Activated naive CD8-positive, alpha-beta T cell treated with anti-CD3 and anti-CD28 coated beads for 36 hours (primary cell): Measurements from ENCODE around the gene USP37. TPM values are rescaled to one million over a fixed set of nuclear protein-coding genes. Genes with fewer than 3 reads are reported as not detected.

ENCODE experiments used
- DNase-seq: peaks from one replicate; pipeline ENCODE4 v3.0.0; 2021
- H3K27ac Mint-ChIP-seq: one replicate; pipeline ENCODE4 v1.8.0; 2022; ENCODE audit warnings: mild to moderate bottlenecking, moderate library complexity, mixed read lengths
- H3K27me3 Mint-ChIP-seq: one replicate; pipeline ENCODE4 v1.8.0; 2022; ENCODE audit warnings: mild to moderate bottlenecking, mixed read lengths
- H3K36me3 Mint-ChIP-seq: one replicate; pipeline ENCODE4 v1.8.0; 2021; ENCODE audit warnings: mild to moderate bottlenecking, mixed read lengths
- H3K4me1 Mint-ChIP-seq: one replicate; pipeline ENCODE4 v1.8.0; 2021; ENCODE audit warnings: mixed read lengths
- H3K4me3 Mint-ChIP-seq: one replicate; pipeline ENCODE4 v1.8.0; 2022; ENCODE audit warnings: mild to moderate bottlenecking, moderate library complexity, mixed read lengths
- H3K9me3 Mint-ChIP-seq: one replicate; pipeline ENCODE4 v1.8.0; 2022; ENCODE audit warnings: mixed read lengths
- total RNA-seq, 2 experiments: library from RNA; stranded (reverse); gene quantifications; one replicate each; pipeline ENCODE4 v1.2.3, GENCODE V29; 2021

The USP37 gene, protein sequence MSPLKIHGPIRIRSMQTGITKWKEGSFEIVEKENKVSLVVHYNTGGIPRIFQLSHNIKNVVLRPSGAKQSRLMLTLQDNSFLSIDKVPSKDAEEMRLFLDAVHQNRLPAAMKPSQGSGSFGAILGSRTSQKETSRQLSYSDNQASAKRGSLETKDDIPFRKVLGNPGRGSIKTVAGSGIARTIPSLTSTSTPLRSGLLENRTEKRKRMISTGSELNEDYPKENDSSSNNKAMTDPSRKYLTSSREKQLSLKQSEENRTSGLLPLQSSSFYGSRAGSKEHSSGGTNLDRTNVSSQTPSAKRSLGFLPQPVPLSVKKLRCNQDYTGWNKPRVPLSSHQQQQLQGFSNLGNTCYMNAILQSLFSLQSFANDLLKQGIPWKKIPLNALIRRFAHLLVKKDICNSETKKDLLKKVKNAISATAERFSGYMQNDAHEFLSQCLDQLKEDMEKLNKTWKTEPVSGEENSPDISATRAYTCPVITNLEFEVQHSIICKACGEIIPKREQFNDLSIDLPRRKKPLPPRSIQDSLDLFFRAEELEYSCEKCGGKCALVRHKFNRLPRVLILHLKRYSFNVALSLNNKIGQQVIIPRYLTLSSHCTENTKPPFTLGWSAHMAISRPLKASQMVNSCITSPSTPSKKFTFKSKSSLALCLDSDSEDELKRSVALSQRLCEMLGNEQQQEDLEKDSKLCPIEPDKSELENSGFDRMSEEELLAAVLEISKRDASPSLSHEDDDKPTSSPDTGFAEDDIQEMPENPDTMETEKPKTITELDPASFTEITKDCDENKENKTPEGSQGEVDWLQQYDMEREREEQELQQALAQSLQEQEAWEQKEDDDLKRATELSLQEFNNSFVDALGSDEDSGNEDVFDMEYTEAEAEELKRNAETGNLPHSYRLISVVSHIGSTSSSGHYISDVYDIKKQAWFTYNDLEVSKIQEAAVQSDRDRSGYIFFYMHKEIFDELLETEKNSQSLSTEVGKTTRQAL
- total RNA-seq, result 10 to 100 TPM; 29.7 to 31.2 TPM

DNA sequence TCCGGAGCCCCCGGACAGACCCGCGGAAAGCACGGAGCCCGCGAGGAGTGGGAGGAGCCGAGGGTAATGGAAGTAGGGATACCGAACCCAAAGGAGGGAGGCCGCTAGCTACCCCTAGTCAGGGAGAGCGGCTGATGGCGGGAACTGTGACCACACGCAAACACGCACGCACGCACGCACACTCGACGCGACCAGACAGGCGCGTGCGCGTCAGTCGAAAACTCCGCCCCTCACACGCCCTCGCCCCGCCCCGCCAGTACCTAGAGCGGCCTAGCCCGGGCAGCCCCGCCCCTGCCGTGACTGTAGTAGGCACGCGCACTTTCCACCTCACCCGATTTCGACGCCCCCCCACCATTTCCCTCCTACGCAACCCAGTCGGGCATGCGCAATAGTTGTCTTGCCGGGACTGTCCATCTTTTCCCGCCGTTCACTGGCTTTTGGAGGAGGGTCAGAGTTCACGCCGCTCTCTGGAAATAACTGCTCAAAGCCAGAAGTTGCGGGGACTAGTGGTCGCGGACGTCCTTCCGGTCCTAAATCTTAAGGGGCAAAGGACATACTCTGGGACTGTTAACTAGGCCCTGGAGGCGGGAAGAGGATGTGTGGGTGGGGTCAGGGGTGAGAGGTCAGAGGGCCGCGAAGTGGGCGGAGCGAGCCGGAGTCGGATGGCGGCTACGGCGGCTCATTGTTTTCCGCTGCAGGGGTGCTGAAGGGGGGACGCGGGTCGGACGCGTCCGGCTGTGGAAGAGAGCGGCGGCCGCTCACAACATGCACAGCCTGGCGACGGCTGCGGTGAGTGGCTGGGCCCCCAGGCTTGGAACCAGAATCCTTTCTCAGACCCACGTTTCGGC lies at the start of gene USP37, which contains the start of gene CNOT9:
Gene USP37, minus strand, starts transcription at position 162 of the 848 bp plus-strand sequence. CDS start 9,698 bp downstream, outside the sequence.
Gene CNOT9, plus strand, starts transcription at position 650 of the 848 bp plus-strand sequence. Its CDS starts 116 bp downstream, at position 766.
- Mint-ChIP-seq H3K27me3 (no peaks in the 10 kb centered on the region), H3K4me1 (peaks cover 44% of the 10 kb centered on the region), H3K27ac (peak within 1 kb of the TSS; percentile 100), H3K4me3 (peak within 1 kb of the TSS; percentile 95), H3K9me3 (no peaks in the 10 kb centered on the region), H3K36me3 (peaks cover 56% of the 10 kb centered on the region)
- peak; percentile 100 for DNase-seq

- Mint-ChIP-seq H3K4me1 (no peaks in the 10 kb centered on the region), H3K9me3 (no peaks in the 10 kb centered on the region), H3K27ac (no peak overlapping the region), H3K36me3 (no peaks in the 10 kb centered on the region), H3K4me3 (no peak overlapping the region), H3K27me3 (peaks cover 4% of the 10 kb centered on the region)
- DNase-seq, result no peak
Observed at GRCh38 chr2:218615868-218616315, 47.7 kb upstream of the USP37 start.

DNA sequence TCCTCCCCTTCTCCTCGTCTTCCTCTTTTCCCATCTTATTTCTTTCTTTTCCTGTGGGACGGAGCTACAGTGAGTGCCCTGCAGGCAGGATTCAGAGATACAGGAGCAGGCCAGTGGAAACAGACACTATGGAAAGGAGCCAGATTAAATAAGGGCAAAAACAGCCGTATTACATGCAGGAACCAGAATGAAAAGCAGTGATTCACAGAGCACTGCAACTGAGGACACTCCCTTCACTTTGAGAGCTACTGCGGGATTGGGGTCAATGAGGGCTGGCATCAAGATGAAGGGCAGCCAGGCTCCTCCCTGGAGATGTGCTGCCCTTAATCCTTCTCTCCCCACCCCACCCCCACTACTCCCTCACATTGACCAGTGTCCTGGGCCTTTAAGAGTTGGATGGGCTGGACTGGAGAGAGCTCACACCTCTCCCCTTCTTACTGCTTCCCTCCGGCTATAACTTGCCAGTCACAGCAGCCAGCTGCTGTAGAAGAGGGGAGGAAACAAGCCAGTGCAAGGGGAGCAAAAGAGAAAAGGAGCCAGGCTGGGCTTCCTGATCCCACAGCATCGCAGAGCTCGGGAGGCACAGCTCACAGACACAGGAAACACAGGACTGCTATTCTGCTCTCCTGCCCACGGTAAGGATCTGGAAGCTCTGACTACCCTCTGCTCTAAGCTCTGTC lies 39.4 kb upstream of the USP37 start, which contains the start of gene PLCD4:
Gene PLCD4, plus strand, starts transcription at position 464 of the 680 bp plus-strand sequence. CDS start 7,841 bp downstream, outside the sequence.
- Mint-ChIP-seq H3K4me1 (no peaks in the 10 kb centered on the region), H3K36me3 (no peaks in the 10 kb centered on the region), H3K27ac (no peak within 1 kb of the TSS), H3K4me3 (no peak within 1 kb of the TSS), H3K27me3 (peaks cover 4% of the 10 kb centered on the region), H3K9me3 (no peaks in the 10 kb centered on the region)
- no peak for DNase-seq

DNA sequence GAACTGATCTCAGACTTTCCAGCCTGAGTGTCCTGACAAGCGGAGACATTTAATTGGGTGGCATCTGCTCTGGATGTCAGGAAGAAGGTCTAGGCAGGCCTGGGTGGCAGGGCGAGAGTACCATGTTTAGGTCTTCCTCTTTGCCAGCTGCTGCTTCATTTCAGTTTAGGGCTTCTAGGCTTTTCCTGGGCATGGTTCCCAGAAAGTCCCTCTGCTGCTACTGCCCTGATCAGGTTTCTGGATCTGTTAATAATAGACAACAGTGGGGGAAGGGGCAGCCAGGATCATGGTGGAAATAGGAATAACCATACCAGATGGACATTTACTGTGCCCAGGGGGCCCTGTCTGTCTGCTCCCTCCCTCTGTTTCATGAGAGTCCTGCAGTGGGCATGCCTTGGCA lies 37.3 kb upstream of the USP37 start:
- no peaks in the 10 kb centered on the region for H3K27me3 Mint-ChIP-seq
- no peaks in the 10 kb centered on the region for H3K9me3 Mint-ChIP-seq
- H3K36me3 Mint-ChIP-seq, result no peaks in the 10 kb centered on the region
- H3K27ac Mint-ChIP-seq, result no peak overlapping the region
- no peak overlapping the region for H3K4me3 Mint-ChIP-seq
- no peaks in the 10 kb centered on the region for H3K4me1 Mint-ChIP-seq
- DNase-seq, result no peak

GRCh38 chr2:218585541-218585940 lies 17.4 kb upstream of the USP37 start:
- no peaks in the 10 kb centered on the region for H3K27me3 Mint-ChIP-seq
- peaks cover 31% of the 10 kb centered on the region for H3K36me3 Mint-ChIP-seq
- H3K4me1 Mint-ChIP-seq, result peaks cover 16% of the 10 kb centered on the region
- DNase-seq, result no peak
- no peak overlapping the region for H3K27ac Mint-ChIP-seq
- no peaks in the 10 kb centered on the region for H3K9me3 Mint-ChIP-seq
- no peak overlapping the region for H3K4me3 Mint-ChIP-seq

DNA sequence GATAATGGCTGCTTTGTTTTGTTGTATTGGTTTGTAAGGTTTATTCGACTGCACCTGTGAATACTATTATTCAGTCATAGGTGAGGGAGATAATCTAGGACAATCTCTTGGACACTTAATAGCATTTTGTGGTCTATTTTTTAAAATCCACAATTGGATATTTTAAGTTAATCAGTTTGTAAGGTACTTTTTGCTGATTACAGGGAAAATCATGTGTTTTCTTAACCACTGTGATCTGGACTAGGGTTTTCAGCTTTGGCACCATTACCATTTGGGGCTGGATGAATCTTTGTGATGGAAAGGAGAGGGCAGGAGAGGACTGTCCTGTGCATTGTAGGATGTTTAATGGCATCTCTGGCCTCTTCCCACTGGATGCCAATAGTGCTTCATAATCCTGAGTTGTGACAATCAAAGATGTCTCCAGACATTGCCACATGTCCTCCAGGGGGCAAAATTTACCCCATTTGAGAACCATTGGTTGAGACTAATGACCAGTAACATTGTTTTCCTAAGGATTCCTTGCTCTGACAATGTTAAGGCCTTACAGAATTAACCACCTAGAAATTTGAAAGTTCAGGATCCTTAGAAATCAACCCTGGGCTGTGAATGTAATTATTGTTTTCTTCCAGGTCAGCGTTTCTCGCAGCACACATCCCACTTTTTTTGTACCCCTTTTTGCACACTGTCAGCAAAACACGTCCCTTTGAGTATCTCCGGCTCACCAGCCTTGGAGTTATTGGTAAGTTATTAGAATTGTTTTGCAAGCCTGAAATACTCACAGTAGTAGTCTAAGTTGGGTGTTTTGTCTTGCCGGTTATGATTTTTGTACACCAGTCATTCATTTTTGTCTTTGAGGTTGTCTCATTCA lies 16.1 kb upstream of the USP37 start:
- H3K27ac Mint-ChIP-seq, result no peak overlapping the region
- no peak for DNase-seq
- H3K4me3 Mint-ChIP-seq, result no peak overlapping the region
- H3K27me3 Mint-ChIP-seq, result no peaks in the 10 kb centered on the region
- H3K9me3 Mint-ChIP-seq, result no peaks in the 10 kb centered on the region
- peaks cover 19% of the 10 kb centered on the region for H3K4me1 Mint-ChIP-seq
- H3K36me3 Mint-ChIP-seq, result peaks cover 32% of the 10 kb centered on the region

DNA sequence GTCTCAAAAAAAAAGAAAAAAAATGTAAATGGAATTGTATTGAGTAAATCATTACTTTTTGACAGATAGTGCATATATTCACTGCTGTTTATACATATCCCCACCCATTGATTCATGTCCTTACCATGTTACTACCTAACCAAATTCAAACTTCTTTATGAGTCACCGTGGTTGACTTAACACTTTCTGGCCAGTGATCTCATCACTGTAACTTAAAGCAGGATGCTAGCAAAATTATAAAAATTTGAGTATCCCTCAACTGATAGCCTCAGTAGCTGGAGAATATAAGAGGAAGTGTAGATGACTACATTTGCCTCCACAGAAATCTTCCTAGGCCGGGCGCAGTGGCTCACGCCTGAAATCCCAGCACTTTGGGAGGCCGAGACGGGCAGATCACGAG lies 13.9 kb upstream of the USP37 start:
- H3K27me3 Mint-ChIP-seq, result no peaks in the 10 kb centered on the region
- H3K36me3 Mint-ChIP-seq, result peaks cover 32% of the 10 kb centered on the region
- peaks cover 31% of the 10 kb centered on the region for H3K4me1 Mint-ChIP-seq
- H3K27ac Mint-ChIP-seq, result peak overlapping the region; percentile 81
- no peaks in the 10 kb centered on the region for H3K9me3 Mint-ChIP-seq
- H3K4me3 Mint-ChIP-seq, result no peak overlapping the region
- no peak for DNase-seq

DNA sequence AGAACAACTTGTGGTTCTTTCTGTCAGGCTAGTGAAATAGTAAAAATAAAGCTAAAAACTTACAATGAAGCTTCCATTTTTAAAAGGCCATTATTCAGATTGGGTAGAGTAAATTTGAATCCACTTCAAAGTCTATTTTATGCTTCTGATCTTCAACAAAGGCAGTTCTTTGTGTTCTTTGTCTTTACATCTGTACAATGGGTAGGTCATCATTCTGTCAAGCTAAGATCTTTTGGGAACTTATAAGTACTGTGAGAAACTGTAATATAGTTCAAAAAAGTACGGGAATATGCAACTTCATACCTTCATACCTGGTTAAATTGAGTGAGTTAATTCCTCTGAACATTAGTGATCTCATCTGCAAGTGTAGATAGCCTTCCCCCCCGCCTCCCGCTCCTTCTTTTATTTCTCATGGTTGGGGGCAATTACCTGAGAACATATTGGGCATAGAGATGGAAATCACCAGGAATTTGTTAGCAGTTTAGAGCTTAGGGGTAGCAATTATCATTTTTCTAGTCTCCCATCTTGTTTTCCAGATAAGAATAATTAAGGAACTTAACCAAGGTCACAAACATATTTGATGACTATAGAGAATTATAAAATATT lies 10.2 kb upstream of the USP37 start:
- Mint-ChIP-seq H3K4me1 (peaks cover 44% of the 10 kb centered on the region), H3K27ac (no peak overlapping the region), H3K9me3 (no peaks in the 10 kb centered on the region), H3K4me3 (no peak overlapping the region), H3K27me3 (no peaks in the 10 kb centered on the region), H3K36me3 (peaks cover 22% of the 10 kb centered on the region)
- DNase-seq, result no peak

DNA sequence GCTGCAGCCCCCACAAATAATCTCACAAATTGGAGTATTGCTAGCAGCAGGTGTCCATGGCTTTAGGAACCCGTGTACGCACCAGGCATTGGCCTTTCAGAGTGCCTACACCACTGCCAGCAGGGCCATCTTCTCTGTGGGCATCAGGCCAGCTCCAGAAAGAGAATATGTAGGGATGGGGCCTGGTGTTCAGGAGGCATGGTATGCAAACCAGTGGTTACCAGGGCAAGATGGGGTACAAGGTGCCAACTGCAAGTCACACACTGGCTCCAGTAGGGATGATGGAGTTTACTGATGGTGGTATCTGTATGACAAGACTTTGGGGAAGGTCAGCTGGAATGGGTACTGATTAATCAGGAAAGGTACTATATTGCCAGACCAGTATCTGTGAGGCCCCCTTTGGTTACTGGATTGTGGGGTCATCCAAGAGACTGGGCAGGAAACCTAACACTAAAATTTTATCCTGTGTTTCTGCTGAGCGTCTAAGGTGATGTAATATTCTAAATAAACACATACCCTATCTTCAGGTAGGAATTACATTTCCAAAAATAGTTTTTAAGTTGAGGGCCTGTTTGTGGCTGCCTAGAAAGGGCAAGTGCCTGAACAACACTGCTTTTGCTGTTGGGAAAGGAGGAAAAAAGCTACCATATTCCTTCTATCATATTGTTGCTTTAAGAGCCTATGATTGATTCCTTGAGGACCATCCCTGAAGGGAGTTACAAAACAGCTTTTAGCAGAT lies 9.5 kb upstream of the USP37 start:
- Mint-ChIP-seq H3K4me3 (no peak overlapping the region), H3K27ac (no peak overlapping the region), H3K27me3 (no peaks in the 10 kb centered on the region), H3K9me3 (no peaks in the 10 kb centered on the region), H3K36me3 (peaks cover 21% of the 10 kb centered on the region), H3K4me1 (peaks cover 46% of the 10 kb centered on the region)
- DNase-seq, result no peak

DNA sequence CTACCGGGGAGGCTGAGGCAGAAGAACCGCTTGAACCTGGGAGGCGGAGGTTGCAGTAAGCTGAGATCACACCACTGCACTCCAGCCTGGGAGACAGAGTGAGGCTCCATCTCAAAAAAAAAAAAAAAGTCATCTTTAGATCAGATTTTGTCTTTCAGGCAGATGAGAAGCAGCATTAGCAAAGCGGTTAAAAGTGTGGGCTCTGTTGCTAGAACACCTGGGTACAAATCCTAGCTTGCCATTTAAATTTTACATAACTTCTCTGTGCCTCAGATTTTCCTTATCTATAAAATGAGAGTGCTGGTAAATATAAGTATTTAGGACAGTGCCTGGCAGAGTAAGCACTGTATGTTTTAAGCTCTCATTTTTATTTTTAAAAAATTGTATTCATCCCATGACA lies 8.7 kb upstream of the USP37 start:
- Mint-ChIP-seq H3K4me3 (no peak overlapping the region), H3K4me1 (peaks cover 46% of the 10 kb centered on the region), H3K9me3 (no peaks in the 10 kb centered on the region), H3K36me3 (peaks cover 18% of the 10 kb centered on the region), H3K27ac (no peak overlapping the region), H3K27me3 (no peaks in the 10 kb centered on the region)
- DNase-seq, result no peak

DNA sequence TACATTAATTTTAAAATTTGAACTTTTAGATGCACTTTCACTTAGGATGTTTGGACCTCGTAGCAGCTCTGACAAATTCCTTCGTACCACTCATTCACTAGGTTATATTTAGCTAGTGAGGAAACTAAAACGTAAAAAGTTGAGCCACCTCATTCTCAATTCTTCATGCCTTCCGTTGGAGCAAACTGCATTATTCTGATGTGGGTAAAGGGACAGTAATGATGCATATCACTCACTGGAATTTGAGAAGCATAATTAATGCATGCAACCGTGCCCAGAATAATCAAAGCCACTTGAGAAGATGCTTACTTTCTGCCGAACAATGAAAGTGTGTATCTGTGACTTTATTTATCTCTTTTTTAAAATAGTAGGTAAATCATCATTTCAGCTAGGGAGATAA lies 2.7 kb upstream of the USP37 start:
- peaks cover 50% of the 10 kb centered on the region for H3K4me1 Mint-ChIP-seq
- H3K27ac Mint-ChIP-seq, result peak overlapping the region; percentile 100
- H3K4me3 Mint-ChIP-seq, result peak overlapping the region; percentile 95
- H3K9me3 Mint-ChIP-seq, result no peaks in the 10 kb centered on the region
- no peaks in the 10 kb centered on the region for H3K27me3 Mint-ChIP-seq
- H3K36me3 Mint-ChIP-seq, result peaks cover 46% of the 10 kb centered on the region
- DNase-seq, result no peak
